Stimulated activated CD4-positive, alpha-beta T cell treated with anti-CD3 and anti-CD28 coated beads, Interleukin-15, amount 100 ng/mL, for 48 hours (primary cell): ENCODE data around the gene ATP5PD.

Experiments
- DNase-seq, 2 donors: peaks; one replicate each; pipeline ENCODE4 v3.0.0-alpha.2; 2020; ENCODE audit warnings: low read depth in 2 of 2

ATP5PD gene

GRCh38 chr17:74998783-74999182 is 48.0 kb downstream of the ATP5PD start:
- no peak for DNase-seq

DNA sequence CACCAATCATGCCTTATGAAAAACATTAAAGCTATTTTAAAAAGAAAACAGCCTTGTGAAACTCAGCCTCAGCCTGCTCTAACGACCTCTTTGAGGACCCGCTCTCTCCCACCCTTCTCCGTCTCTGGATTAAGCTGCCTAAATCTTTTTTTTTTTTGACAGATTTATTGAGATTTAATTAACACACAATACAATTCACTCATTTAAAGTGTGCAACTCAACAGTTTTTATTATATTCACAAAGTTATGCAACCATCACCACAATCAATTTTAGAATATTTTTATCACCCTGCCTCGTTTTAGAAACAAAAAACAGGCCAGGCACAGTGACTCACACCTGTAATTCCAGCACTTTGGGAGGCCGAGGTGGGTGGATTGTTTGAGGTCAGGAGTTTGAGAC is 50.9 kb downstream of the ATP5PD start:
- DNase-seq: no peak

- DNase-seq: no peak
These were observed 52.3 kb downstream of the ATP5PD start for GRCh38 chr17:74994440-74994839.

DNA sequence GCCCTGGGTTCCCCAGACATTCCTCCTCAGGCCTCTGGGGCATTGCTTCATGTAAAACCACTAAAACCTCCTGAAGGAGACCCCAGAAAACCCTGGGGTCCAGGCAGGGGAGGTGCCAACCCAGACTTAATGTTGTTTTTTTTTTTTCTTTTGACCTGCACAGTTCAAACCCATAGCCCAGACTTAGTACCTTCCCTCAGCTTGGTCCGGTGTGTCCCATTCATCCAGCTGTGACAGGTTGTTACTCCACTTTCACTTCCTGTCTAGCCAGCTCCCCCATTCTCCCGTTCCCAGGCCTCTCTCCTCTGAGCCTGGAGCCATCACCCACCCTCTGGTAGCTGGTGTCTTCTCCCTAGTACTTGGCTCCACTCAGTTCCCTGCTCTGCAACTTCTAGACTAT is 54.5 kb downstream of the ATP5PD start:
- DNase-seq: no peak

GRCh38 chr17:74990581-74991105 is 56.1 kb downstream of the ATP5PD start:
- no peak for DNase-seq
